C1 segment of cervical spinal cord (tissue), 14 donors: ENCODE data around the gene SPOCK1.
A peak's percentile ranks its signal among the peaks of the same experiment; 100 is the strongest.

ENCODE experiments used
- DNase-seq, 14 donors: peaks; one replicate each; lab custom pipeline; 2025; lab: John Stamatoyannopoulos, UW

Gene SPOCK1

DNA sequence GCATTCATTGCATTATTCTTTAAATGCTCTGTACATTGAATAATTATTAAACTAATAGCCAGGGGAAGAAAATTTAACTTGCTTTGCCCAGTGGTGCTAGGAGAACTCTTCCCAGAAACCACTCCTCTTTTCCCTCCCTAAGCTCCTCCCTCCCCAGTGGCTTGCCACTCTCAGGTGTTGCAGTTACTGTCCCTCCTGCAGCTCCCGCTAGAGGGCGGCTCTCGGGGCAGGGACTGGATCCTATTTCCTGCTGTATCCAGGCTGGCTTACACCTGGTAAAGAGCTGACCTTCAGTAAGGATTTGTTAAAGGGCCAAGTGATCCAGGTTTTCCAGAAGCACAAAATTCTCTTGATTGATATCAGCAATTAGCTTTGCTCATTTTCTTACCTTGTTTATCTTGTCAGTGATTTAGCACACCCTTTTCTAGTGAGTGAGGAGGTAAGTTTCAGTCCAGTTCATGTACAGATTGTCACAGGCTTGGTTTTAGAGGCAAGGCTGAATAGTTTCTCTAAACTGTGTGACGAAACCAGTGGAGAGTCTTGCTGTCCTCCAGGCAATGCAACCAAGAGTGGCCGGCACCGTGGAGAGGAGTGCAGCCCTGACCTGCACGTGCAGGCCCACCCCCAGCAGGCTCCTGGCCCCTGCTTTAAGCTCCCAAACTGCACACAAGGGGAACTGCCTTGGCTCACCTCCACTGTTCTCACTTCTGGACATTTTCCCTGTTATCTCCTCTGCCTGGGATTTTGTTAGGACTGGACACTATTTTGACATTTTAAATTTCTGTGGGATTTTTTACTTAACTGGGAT is 423.8 kb downstream of the SPOCK1 start:
- DNase-seq, result no peak

DNA sequence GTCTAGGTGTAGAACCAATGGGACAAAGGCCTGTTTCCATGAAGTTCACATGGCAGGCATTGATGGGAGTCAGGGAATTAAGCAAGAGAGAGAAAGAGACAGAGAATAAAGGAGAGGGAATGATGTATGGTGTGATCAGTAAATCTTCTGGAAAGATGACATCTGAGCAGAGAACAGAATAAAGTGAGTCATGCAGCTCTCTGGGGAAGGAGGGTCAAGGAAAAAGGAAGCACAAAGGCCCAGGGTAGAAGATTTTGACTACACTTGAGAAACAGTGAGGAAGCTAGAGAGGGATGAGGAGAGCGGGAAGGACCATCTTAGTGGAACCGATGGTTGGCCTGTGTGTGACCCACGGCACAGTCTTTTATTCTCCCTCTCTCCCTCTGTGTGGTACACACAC is 425.9 kb downstream of the SPOCK1 start:
- DNase-seq, result no peak

DNA sequence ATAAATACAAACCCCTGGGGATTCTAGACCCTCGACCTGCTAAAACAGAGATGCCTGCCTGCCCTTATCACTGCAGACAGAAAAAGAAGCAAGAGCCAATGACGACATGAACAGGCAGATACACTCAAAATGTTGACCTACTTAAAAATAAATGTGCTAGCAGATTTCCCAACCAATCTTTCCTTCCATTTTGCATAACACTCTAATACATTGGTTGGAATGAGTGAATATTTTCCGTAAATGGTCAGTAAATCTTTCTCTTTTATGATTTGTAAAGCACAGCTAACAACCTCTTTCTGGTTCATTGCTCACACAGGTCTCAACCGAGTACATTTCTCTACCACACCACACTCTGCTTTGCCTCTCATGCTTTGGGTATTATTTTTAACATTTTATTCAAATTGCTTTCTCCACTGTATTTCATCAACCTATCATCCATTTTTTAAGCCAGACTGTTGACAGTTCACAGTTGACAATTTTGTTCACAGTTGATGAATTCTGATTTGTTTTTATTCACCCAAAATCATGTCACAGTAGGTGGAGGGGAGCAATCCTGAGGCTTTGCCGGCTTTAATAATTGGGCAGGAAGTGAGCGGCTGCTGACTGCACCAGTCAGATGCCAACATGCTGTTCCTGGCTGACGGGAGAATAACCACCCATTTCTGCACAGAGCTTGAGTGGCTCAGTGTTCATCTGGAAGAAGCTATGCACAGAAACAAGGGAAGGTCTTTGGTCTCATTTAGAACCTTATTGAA is 426.6 kb downstream of the SPOCK1 start:
- DNase-seq, result peak in 1 of 14 donors; percentile 92

DNA sequence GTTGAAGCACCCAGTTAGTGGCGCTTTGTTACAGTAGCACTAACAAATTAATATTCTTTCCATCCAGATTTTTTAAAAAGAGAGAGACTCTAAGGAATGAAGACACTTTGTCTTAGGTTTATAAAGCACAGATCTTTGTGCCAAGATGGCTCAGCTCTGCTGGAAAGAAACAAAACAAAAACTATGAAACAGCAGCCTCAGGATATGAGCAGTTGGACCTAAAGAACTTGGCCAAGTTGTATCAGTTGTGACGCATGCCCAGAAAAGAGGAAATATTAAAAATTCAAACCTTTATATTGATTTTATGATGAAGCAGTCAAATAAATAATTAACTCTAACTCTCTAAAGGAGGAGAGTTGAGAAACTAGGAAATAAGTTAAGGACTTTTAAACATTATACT is 427.2 kb downstream of the SPOCK1 start:
- DNase-seq, result no peak

DNA sequence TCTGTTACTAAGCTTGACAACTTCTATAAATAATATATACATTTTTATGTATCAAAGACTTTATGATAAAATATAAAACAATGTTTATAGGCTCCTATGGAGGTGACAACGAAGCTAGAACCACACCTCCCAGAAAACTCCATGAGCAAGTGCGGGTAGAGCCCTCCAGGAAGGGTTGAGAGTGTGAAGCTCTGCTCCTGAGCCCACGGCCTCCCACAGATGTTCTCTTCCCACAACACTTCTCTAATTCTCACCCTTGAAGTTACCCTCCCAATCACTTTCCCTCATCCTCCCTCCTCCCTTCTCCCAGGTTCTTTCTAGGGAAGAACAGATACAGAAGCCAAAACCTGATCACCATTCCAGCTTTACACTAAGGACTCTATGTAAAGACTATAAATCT is 427.6 kb downstream of the SPOCK1 start:
- DNase-seq, result no peak

DNA sequence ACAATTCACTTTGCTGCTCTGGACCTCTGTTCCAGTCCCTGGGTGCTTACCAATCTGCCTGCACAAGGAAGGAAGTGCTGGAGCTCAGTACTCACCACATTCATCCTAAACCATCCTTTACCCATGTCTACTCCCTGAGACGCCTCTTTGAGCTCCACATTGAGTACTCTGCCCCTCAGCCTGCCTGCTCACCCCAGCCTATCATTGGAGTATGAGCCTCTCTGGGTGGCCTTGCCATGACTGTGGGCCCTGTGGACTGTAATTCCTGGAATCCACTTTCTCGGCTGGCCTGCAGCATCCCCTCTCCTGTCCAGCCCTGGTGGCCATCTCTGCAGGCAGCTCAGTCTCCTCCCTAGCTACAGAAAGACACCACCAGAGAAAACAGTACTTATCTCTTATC is 428.6 kb downstream of the SPOCK1 start:
- DNase-seq, result no peak

DNA sequence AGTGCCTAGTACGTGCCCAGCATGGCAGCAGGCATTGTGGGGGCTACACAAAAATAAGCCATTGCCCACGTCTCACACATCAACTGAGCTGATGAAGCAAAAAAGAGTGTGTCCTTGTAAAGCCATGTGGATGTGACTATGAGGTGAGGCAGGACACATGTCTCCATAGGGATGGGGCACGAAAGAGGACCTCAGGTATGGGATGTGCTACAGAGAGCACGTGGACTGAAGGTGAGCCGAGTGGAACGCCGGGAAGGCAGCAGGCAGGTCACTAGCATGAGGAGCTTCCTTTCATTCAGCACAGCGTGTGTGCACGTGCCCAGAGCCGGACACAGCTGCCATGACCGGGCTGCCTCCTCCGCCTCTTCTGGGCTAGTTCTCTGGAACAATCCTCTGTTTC is 429.8 kb downstream of the SPOCK1 start:
- DNase-seq, result peak in 1 of 14 donors; percentile 40

DNA sequence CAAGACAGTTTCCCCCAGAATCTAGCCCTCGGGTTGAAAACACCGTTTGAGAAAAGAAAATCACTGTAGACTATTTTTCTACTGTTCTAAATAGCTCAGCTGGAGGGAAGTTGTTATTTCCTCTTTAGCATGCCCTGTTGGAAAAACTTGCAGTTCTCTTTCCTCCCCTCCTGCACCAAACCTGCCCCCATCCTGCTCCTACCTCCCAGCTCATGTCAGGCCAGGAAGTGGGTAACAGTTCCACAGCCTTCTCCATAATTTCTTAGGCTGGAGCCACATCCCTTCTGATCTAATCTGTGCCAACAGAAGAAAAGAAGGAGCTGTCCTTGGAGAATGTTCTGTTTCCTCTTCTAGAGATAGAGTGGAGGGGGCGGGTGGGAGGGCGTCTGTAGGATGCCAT is 437.7 kb downstream of the SPOCK1 start:
- DNase-seq, result no peak

DNA sequence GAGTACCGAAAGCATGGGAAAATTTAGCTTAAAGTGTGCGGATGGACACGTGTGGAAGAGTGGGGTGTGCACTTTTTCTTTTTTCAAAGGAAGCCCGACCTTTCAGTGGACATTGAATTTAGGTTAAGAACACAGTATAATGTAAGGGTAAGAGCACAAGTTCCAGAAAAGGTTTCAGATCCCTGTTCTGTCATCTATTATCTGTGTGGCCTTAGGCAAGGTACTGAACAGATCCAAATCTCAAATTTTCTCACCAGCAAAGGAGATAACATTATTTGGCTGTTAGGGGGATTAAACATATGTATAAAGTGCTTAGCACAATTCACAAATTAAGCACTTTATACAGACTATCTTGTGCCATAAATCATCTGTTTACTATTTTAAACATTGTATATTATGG is 441.0 kb downstream of the SPOCK1 start:
- no peak for DNase-seq

DNA sequence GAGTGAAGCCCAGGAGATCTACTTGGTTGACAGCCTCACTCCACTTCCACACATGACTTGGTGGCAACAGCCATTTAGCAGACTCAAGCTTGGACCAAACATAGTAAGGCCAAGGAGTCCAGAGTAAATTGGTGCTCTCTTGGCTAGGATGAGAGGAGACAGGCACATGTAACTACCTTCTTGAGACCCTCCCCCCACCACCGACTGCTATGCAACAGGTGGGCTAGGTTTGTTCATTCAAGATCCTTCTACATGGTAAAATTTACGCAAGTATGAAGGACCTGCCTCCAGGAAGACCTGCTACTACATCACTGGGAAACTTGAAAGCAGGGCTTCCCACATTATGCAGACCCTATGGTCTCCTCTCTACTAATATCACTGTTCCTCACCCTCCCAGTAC is 442.4 kb downstream of the SPOCK1 start:
- no peak for DNase-seq

DNA sequence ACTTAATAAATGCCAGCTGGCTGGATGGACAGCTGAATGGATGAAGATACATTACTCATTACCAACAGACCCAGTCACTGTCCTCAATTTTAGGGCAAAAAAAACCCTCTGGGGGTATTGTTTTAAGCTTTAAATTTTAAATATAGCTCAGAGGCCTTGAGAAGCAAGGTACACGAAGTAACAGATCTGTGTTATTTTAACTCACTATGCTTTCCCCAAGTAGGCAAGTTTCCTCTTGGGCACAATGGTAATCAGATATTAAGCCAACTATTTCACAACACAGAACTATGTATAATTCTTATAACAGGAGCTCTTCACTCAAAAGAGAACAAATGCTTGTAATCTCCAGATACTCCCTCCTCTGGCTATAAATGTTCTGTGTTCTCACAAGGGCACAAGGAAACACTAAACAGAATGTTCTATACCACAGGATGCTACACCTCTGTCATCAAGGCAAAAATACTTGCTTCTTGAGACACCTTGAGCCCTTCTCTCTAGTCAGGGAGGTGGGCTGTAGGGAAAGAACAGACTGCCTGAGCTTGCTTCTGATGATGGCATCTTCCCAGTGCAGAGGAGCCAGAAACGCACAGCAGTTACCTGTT is 443.8 kb downstream of the SPOCK1 start:
- no peak for DNase-seq

DNA sequence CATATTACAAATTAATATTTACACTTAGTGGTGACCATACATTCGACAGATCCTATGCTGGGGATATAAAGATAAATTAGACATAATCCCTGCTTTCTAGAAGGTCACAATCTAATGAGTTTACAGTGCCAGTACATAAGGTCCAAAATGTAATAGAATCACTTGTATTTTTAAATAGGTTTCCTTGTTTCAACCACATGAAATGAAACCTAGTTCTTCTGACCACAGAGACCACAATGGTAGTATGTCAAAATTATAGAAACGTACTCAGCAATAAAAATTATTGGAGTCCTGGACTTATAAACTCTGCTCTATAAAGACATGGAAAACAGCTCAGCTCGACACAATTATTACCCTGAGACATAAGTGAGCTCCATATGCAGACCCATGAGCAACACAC is 444.3 kb downstream of the SPOCK1 start:
- no peak for DNase-seq

DNA sequence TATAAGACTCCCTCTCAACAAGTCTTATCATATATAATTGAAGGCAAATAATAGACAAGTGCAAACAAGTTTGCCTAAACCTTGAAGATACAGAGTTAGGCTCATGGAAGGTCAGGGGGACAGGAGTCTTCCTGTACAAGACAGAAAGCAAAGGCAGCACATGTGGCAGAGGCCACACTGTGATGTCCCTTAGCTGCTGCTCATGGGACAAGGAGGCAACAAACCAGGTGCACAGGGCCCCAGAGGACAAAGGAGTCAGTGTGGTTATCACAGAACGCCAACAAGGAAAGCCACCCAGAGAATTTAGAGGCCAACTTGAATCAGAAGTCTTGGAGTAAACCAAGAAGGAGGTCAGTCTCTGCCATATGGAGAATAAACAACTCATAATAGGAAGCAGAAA is 444.8 kb downstream of the SPOCK1 start:
- no peak for DNase-seq

DNA sequence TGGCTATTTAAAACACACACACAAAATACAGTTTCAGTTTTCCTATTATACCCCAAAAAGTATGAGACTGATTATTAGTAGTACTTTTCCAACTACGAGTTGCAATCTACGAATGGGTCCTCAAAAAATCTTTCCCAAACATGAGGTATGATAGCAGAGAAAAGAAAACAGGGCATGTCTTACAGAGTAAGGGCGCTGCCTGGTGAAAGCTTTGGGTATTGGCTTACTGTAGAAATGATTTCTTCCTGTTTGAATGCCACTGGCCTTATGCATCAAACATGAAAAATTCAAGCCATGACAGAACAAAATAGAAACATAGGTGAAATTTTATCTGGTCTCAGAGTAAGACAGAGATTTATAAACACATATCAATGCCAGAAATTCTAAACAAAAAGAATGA is 448.0 kb downstream of the SPOCK1 start:
- DNase-seq, result no peak

DNA sequence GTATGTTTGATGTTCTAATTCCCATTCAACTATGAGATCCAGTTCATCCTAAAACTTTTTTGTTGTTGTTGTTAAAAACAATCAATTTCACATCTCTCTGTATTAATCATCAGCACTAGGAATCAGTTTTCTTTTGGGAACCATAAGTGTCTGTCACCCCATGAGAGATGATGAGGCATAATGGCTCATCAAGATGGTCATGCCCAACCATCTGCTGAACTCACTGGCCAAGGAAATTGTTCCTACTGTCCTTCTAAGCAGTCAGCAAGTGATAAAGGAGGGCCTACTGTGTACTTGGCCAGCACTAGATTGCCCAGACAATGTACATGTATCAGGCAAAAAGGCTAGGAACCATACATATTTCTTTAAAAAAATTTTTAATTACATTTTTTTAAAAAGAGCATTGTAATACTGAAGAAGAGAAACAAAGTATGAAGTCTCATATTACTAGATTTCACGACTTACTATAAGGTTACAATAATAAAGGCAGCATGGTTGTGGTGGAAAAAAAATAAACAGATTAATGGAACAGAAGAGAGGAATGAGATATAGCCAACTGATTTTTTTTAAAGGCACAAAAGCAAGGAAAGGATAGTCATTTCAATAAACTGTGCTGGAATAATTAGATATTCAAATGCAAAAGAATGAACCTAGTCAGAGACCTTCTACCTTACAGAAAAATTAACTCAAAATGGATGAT is 458.3 kb downstream of the SPOCK1 start:
- peak in 1 of 14 donors; percentile 71 for DNase-seq

DNA sequence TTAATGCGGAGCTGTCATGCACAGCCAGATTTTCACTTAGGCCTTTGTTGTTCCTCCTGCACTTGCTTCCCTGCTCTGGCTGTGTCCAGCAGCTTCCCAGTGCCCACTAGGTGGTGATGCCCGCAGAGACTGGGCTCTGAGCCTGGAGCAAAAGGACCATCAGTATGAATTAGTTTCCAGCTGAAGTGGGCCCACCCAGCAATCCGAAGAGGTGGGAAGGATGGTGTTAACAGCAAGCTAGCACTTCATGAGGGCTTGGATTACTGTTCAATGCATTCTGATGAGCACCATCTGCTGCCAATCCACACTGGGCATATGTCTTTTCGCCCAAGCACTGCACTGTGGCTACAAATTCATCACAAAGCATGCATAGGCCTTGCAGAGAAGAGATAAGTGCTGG is 459.1 kb downstream of the SPOCK1 start:
- peak in 2 of 14 donors; percentile 2 to 84 for DNase-seq

DNA sequence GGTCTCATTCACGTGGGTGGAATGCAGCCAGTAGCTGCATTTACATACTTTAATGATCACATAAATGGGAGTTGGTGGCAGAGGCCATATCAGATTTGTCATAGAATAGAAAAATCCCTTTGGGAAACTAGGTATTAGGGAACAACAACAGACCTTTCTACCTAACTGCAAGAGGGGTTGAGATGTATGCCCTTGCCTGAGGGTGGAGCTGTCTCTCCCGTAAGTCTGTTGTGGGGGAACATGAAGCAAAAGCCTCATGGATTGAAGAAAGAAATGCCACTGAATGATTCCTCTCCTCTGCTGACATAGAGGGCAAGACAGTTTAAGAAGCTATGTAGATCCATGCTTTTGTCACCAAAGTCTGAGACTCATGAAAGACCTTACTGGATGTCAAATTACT is 461.3 kb downstream of the SPOCK1 start:
- DNase-seq, result no peak

DNA sequence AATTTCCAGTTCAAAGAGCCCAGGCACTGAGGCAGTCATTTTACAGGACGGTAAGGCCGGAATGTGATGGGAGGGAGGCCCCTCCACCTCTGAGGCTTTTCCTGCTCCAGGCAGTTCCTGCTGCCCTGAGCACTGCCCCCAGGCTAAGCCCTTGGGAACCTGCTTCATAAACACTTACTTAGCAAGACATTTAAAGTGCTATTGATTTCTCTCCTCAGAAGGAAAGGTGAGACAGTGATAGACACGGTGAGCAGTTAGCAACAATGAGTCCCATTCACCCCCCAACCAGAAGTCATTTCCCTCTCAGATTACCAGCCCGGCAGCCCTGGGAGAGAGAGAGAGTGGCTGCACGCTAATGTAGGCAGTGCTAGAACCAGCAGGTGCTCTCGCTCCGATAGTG is 462.5 kb downstream of the SPOCK1 start:
- no peak for DNase-seq

DNA sequence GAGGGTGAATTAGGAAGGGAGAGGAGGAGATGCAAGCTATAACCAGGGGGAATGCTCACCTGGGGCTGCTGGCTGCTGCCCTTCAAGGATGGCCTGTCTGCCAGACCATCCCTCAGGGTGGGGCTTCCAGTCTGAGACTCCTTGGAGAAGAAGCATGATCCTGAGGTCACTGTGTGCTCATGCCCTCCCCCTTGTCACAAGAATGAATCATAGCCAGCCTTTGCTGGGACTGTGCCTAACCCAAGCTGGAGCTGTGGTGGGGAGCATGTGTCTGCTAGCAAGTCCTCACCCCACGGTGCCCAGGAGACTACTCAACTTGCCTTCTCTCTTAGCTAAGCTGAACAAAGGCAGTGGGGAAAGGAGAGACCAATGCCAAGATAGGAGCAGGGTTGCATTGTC is 463.6 kb downstream of the SPOCK1 start:
- no peak for DNase-seq

DNA sequence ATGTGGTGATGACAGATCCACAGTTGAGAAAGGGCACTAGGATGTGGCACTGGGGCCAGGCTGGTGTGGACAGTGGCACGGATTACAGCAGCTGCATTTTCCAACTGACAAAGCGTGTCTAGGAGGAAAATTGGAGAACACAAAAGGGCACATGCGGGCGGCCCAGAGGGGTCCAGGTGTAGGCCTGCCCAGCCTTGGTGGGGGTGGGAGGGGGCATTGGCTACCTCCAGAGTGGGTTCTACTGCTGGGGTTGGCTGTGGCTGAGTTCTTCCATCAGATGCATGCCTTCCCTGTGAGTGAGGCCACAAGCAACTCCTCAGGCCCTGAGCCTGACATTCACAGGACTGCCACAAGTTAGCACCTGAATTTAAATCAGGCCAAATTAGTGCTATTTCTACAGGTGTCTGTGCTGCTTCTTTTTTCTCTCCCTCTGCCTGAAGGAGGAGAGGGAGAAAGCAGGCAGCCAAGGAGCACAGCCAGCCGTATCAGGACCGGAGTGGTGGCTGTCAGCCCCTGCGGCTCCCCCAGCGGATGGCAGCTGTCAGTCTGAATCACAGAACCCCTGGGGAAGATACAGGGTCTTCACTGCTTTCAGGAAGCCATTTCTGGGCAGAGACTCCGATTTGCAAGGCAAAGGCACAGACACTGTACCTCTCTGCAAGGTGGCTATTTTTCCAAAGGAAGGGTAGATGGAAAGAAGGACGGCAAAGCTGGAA is 464.2 kb downstream of the SPOCK1 start:
- no peak for DNase-seq

DNA sequence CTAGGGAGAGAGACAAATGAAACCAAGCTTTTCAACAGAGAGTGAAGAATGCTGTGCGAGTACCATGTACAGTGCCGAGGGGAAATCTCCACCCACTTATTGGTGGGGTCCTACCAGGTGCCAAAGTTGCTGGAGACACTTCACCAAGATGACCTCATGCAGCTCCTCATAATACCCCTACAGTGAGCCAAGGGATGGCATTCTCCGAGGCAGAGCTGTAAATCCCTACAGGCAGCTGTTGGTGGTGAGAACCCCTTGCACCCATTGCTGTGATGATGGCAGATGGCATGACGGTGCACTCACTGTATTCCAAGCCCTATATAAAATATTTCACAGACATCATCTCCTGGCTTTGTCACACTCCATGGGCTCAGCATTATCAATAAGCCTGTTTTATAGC is 464.9 kb downstream of the SPOCK1 start:
- DNase-seq, result no peak

DNA sequence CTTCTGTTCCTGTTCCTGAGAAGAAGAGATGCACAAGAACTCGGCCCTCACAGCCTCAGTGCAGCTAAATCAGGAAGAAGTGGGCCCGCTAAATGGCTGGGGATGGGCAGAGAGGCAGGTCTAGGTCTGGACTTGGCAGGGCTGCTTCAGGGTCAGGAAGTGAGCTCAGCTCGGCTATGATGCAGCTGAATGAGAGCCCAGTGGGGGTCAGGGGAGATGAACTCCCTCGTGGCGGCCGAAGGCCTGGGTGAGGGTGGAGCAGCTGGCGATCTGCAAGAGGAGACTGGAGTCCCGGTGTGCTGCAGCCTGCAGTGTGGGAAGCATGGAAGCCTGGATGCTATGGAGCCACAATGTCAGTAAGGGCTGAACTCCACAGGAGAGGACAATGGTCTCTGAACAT is 466.2 kb downstream of the SPOCK1 start:
- no peak for DNase-seq
